Hematopoietic multipotent progenitor cell treated with erythropoietin and hydrocortisone succinate and interleukin-3 and kit ligand, for 4 days (in vitro differentiated cells): ENCODE data around the gene SEC61B.
"Not testable (repeated sequence)": the region's sequence is repeated elsewhere in the genome, so short reads cannot be mapped to it uniquely, and the experiment has no call there.

Experiments used
- DNase-seq: peaks from one replicate; pipeline ENCODE4 v3.0.0-alpha.2; 2015

Gene SEC61B

GRCh38 chr9:99192786-99193465 lies 29.2 kb upstream of the SEC61B start:
- peak; percentile 25 for DNase-seq

GRCh38 chr9:99193466-99193821 lies 28.6 kb upstream of the SEC61B start:
- DNase-seq = no peak

- DNase-seq = not testable (repeated sequence)
These were observed 25.6 kb upstream of the SEC61B start for GRCh38 chr9:99196484-99196883.

GRCh38 chr9:99197124-99197630 lies 24.9 kb upstream of the SEC61B start:
- DNase-seq = no peak

- peak; percentile 22 for DNase-seq
These were observed 24.1 kb upstream of the SEC61B start for GRCh38 chr9:99197987-99198386.

- DNase-seq = no peak
These were observed 22.0 kb upstream of the SEC61B start for GRCh38 chr9:99199938-99200539.

GRCh38 chr9:99201603-99202002 lies 20.5 kb upstream of the SEC61B start:
- DNase-seq = no peak

GRCh38 chr9:99210572-99210971 lies 11.5 kb upstream of the SEC61B start:
- peak; percentile 19 for DNase-seq

GRCh38 chr9:99211746-99212145 lies 10.3 kb upstream of the SEC61B start:
- no peak for DNase-seq

GRCh38 chr9:99213197-99213596 lies 8.9 kb upstream of the SEC61B start:
- peak; percentile 35 for DNase-seq

GRCh38 chr9:99216073-99216472 lies 6.0 kb upstream of the SEC61B start:
- no peak for DNase-seq

- DNase-seq = no peak
These were observed 2.1 kb upstream of the SEC61B start for GRCh38 chr9:99220011-99220410.

- no peak for DNase-seq
These were observed 839 bp upstream of the SEC61B start for GRCh38 chr9:99221266-99221620.

GRCh38 chr9:99222416-99223270 lies 561 bp downstream of the SEC61B start:
- peak; percentile 62 for DNase-seq

- no peak for DNase-seq
These were observed 2.4 kb downstream of the SEC61B start for GRCh38 chr9:99224445-99224844.

- DNase-seq = no peak
These were observed 4.0 kb downstream of the SEC61B start for GRCh38 chr9:99226054-99226453.

GRCh38 chr9:99230206-99230605 lies 8.1 kb downstream of the SEC61B start:
- DNase-seq = no peak

GRCh38 chr9:99231711-99232110 lies 9.6 kb downstream of the SEC61B start:
- peak; percentile 64 for DNase-seq

GRCh38 chr9:99234618-99235017 lies 12.5 kb downstream of the SEC61B start:
- DNase-seq = no peak

GRCh38 chr9:99235069-99235468 lies 13.0 kb downstream of the SEC61B start:
- DNase-seq = no peak

GRCh38 chr9:99235926-99236634 lies 14.0 kb downstream of the SEC61B start:
- peak; percentile 56 for DNase-seq

GRCh38 chr9:99237356-99237755 lies 15.3 kb downstream of the SEC61B start:
- no peak for DNase-seq

GRCh38 chr9:99237849-99238248 lies 15.8 kb downstream of the SEC61B start:
- not testable (repeated sequence) for DNase-seq
